ENCODE measurements around the gene SMG9.

Gene SMG9

DNA sequence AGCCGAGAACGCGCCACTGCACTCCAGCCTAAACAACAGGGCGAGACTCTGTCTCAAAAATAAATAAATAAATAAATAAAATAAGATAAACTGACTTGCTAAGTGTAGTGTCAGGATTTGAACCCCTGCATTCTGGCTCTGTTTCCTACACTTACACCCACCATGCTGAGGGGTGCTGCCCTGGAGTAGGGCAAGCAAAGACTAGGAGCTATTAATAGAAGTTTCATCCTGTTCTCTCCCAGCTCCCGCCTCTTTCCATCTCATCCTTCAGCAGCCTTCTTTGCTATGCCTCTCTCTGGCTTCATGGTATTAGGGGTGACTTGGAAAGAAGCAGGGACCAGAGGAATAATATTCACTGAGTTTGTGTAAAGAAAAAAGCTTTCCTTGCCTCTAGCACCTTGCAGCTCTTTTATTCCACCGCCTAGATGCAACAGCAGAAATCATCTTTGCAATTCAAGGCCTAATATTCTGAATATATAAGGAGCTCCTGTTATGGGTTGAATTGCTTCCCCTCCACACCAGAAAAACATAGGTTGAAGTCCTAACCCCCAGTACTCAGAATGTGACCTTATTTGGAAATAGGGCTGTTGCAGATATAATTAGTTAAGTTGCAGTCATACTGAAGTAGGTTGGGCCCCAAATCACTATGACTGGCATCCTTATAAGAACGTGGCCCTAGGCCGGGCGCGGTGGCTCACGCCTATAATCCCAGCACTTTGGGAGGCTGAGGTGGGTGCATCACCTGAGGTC lies 76.1 kb downstream of the SMG9 start:
- no peaks in the 10 kb centered on the region for H3K36me3 ChIP-seq (ENCODE audit: control insufficient read depth, insufficient read depth, low read length)
- H3K4me1 ChIP-seq (ENCODE audit: control insufficient read depth, insufficient read depth, low read length): peaks cover 2% of the 10 kb centered on the region
- H3K27me3 ChIP-seq (ENCODE audit: control insufficient read depth, insufficient read depth, low read length): no peaks in the 10 kb centered on the region
- H3K9me3 ChIP-seq (ENCODE audit: control insufficient read depth, insufficient read depth, low read length): no peaks in the 10 kb centered on the region
- H3K9ac ChIP-seq (ENCODE audit: low read depth, low read length): no peak overlapping the region
- H3K4me3 ChIP-seq (ENCODE audit: low read depth, low read length): no peak overlapping the region

Data from iPS-15b (cell line).